ENCODE measurements around the gene CCDC116. TPM values are rescaled to one million over a fixed set of nuclear protein-coding genes. Genes with fewer than 3 reads are reported as not detected.

Gene CCDC116
- total and polyA plus RNA-seq, 2 experiments from 2014 or later: 0.14 TPM; not detected in 1

GRCh38 chr22:21632931-21633330 lies 371 bp downstream of the CCDC116 start:
- no peak overlapping the region for H3K4me2 ChIP-seq
- no peak overlapping the region for H3K27ac Mint-ChIP-seq
- no peaks in the 10 kb centered on the region; the same call in 1 of the 2 replicates for H3F3A ChIP-seq (replicated peaks; ENCODE audit: low read depth)
- peaks cover 7% of the 10 kb centered on the region for H3K79me2 ChIP-seq (replicated peaks; ENCODE audit: insufficient read depth)
- no peak overlapping the region for H3K4me3 Mint-ChIP-seq
- no peaks in the 10 kb centered on the region for H3K27me3 ChIP-seq (ENCODE audit: insufficient read depth)
- H3K36me3 ChIP-seq (ENCODE audit: insufficient read depth): peaks cover 4% of the 10 kb centered on the region; the same call in 1 of the 2 replicates
- no peaks in the 10 kb centered on the region for H3K4me1 ChIP-seq (ENCODE audit: insufficient read depth)
- no peak overlapping the region for H3K27ac ChIP-seq (ENCODE audit: low read depth)
- peaks cover 5% of the 10 kb centered on the region for H3K36me3 Mint-ChIP-seq (ENCODE audit: low read depth)
- H2AFZ ChIP-seq: no peak overlapping the region
- TF ChIP-seq CREB1 (CRISPR knock-in tag; IDR thresholded peaks at IDR 0.05; ENCODE audit: low read depth) (no peak), NANOG (IDR thresholded peaks at IDR 0.05; ENCODE audit: borderline replicate concordance) (no peak), POLR2AphosphoS5 (IDR thresholded peaks at IDR 0.05; ENCODE audit: low read depth) (no peak), EZH2 (IDR thresholded peaks at IDR 0.05; ENCODE audit: low read depth, unreplicated experiment) (no peak), ZNF462 (CRISPR knock-in tag; IDR thresholded peaks at IDR 0.05) (no peak), ZNF114 (CRISPR knock-in tag; IDR thresholded peaks at IDR 0.05) (no peak), CTCF (conservative IDR thresholded peaks at IDR 0.05; ENCODE audit: low read depth in 2 of 2) (no peak), REST (IDR thresholded peaks at IDR 0.05; ENCODE audit: unreplicated experiment) (no peak), ZNF331 (CRISPR knock-in tag; IDR thresholded peaks at IDR 0.05; ENCODE audit: low read depth) (no peak), EZH2phosphoT487 (IDR thresholded peaks at IDR 0.05; ENCODE audit: unreplicated experiment) (no peak), STAT1 (IDR thresholded peaks at IDR 0.05; ENCODE audit: unreplicated experiment) (no peak)
- ATAC-seq: no peak
- peaks cover 5% of the 10 kb centered on the region for H3K4me1 Mint-ChIP-seq
- no peak overlapping the region for H3K4me3 ChIP-seq
- H4K20me1 ChIP-seq (replicated peaks; ENCODE audit: insufficient read depth): peaks cover 3% of the 10 kb centered on the region; the same call in 1 of the 2 replicates
- H3K27me3 Mint-ChIP-seq (ENCODE audit: insufficient read depth, low read depth, poor library complexity): peaks cover 22% of the 10 kb centered on the region
- H3K9me2 ChIP-seq (ENCODE audit: insufficient read depth): no peaks in the 10 kb centered on the region
- no peak for DNase-seq (ENCODE audit: low spot score)
- H3K9me3 Mint-ChIP-seq: peaks cover 10% of the 10 kb centered on the region; the same call in 2 of the 3 replicates

All from GM23338 (cell line).